Transverse colon (tissue), 4 donors: ENCODE results near the gene GSDMA. TPM values are rescaled to one million over a fixed set of nuclear protein-coding genes. Genes with fewer than 3 reads are reported as not detected.
A peak's percentile ranks its signal among the peaks of the same experiment; 100 is the strongest.

Experiments
- DNase-seq: peaks from one replicate; pipeline ENCODE4 v3.0.0-alpha.2; 2019
- H3K27ac ChIP-seq, 4 donors: fragments of 200-600 bp; sonication (generic); 2 replicates each; pipeline ENCODE4 v1.5.1; 2016 to 2018; ENCODE audit warnings: inconsistent platforms in 4 of 4
- H3K27me3 ChIP-seq: fragments of 200-600 bp; sonication (generic); 2 replicates; pipeline ENCODE4 v1.5.1; 2017; ENCODE audit warnings: inconsistent platforms
- H3K36me3 ChIP-seq, 4 donors: fragments of 200-600 bp; sonication (generic); 2 replicates each; pipeline ENCODE4 v1.5.1; 2017 to 2019; ENCODE audit warnings: inconsistent platforms in 4 of 4
- H3K4me1 ChIP-seq, 4 donors: fragments of 200-600 bp; sonication (generic); 2 replicates each; pipeline ENCODE4 v1.5.1; 2017 to 2020; ENCODE audit warnings: inconsistent platforms in 4 of 4
- H3K4me3 ChIP-seq, 4 donors: fragments of 200-600 bp; sonication (generic); 1 replicate in 1 of 4; 2 replicates in 3 of 4; pipeline versions ENCODE4 v1.5.1 to v1.6.1; 2017 to 2019; ENCODE audit warnings: inconsistent platforms in 4 of 4
- H3K9me3 ChIP-seq, 2 donors: fragments of 200-600 bp; sonication (generic); 2 replicates each; pipeline ENCODE4 v1.5.1; 2017 to 2019; ENCODE audit warnings: inconsistent platforms in 2 of 2
- EP300 ChIP-seq: sonication (generic); formaldehyde crosslinking; IDR thresholded peaks from one replicate; pipeline ENCODE4 v1.6.1; 2017; ENCODE audit warnings: antibody characterized with exemption, low read depth
- POLR2A ChIP-seq: fragments of 450-650 bp; IDR thresholded peaks from one replicate; pipeline ENCODE4 v1.6.1; 2016; ENCODE audit warnings: antibody characterized with exemption, mild to moderate bottlenecking, moderate library complexity
- POLR2AphosphoS5 ChIP-seq, 3 donors: sonication (generic); formaldehyde crosslinking; IDR thresholded peaks; one replicate each; pipeline ENCODE4 v1.6.1; 2016; ENCODE audit warnings: antibody characterized with exemption in 3 of 3
- WGBS, 2 donors: methylation state at CpG; one replicate each; pipeline ENCODE4 v1.1.5; 2018; ENCODE audit warnings: low coverage in 1 of 2; 5-methylcytosine and 5-hydroxymethylcytosine counted together
- in situ Hi-C, 4 donors: fragments of 200-750 bp; cut with MboI; loops; one replicate each; pipeline versions ENCODE4 v1.15.0 to v1.15.1; 2017; ENCODE audit warnings: low sequenced_read_pairs in 3 of 4, low pct_ligation_motif_present in 1 of 4, low pct_unique_long_range_greater_than_20kb in 1 of 4
- intact Hi-C: fragments of 100-400 bp; cut with DNase I; formaldehyde crosslinking; loops from one replicate; pipeline ENCODE4 v1.15.1; 2023; ENCODE audit warnings: low total_unique reads
- total RNA-seq, 4 donors: library from RNA; depleted of rRNA; stranded (reverse); fragments of >200 nt; gene quantifications; one replicate each; pipeline ENCODE4 v1.1.0, GENCODE V29; 2016
- TF ChIP-seq, protein P1 (sequence below), 5 experiments: fragments of 200-600 bp in 3 of 5; fragments of 450-650 bp in 2 of 5; sonication (generic) in 3 of 5; IDR thresholded peaks; 1 replicate in 2 of 5; 2 replicates in 3 of 5; pipeline ENCODE4 v1.5.1; 2016 to 2017; ENCODE audit warnings: antibody characterized with exemption in 5 of 5, inconsistent platforms in 3 of 5, mild to moderate bottlenecking in 2 of 5, moderate library complexity in 1 of 5

GSDMA gene
- total RNA-seq, 4 donors from 2014 or later, result 3.7 TPM; not detected in 3

DNA sequence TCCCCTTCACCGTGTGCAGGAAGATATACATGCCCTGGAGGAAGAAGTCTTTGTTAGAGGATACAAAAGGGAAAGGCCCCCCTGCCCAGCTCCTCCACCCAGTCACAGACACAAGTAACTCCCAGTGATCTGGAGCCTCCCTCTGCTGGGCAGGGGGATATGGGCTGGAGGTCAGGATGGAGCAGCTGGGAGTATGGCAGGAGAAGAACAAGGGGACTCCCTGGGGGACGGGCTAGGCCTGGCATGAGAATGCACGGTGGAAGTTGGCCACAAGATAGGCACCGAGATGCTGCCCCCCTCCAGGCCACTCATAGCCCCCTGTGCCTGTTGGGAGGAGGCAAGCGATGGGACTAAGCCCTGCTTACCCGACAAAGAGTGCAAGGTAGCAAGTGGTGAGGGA is 39.6 kb upstream of the GSDMA start:
- intact Hi-C loops, result no loop called here
- H3K9me3 ChIP-seq, result no peaks in the 10 kb centered on the region
- H3K4me3 ChIP-seq, result no peak overlapping the region
- in situ Hi-C loops, result no loop called here
- no peaks in the 10 kb centered on the region for H3K27me3 ChIP-seq
- peaks cover 0 to 20% (median 6%) of the 10 kb centered on the region in 4 donors for H3K36me3 ChIP-seq
- TF ChIP-seq, protein P1, sequence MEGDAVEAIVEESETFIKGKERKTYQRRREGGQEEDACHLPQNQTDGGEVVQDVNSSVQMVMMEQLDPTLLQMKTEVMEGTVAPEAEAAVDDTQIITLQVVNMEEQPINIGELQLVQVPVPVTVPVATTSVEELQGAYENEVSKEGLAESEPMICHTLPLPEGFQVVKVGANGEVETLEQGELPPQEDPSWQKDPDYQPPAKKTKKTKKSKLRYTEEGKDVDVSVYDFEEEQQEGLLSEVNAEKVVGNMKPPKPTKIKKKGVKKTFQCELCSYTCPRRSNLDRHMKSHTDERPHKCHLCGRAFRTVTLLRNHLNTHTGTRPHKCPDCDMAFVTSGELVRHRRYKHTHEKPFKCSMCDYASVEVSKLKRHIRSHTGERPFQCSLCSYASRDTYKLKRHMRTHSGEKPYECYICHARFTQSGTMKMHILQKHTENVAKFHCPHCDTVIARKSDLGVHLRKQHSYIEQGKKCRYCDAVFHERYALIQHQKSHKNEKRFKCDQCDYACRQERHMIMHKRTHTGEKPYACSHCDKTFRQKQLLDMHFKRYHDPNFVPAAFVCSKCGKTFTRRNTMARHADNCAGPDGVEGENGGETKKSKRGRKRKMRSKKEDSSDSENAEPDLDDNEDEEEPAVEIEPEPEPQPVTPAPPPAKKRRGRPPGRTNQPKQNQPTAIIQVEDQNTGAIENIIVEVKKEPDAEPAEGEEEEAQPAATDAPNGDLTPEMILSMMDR (IDR thresholded peaks at IDR 0.05), result no peak
- TF ChIP-seq POLR2A (no peak), EP300 (no peak), POLR2AphosphoS5 (IDR thresholded peaks at IDR 0.05) (no peak)
- H3K4me1 ChIP-seq, result peaks cover 13 to 29% (median 18%) of the 10 kb centered on the region in 4 donors
- WGBS, 2 donors, result 94 to 100% methylated on average over 3 to 6 of the region's 6 CpGs
- H3K27ac ChIP-seq, result no peak overlapping the region
- DNase-seq, result no peak

DNA sequence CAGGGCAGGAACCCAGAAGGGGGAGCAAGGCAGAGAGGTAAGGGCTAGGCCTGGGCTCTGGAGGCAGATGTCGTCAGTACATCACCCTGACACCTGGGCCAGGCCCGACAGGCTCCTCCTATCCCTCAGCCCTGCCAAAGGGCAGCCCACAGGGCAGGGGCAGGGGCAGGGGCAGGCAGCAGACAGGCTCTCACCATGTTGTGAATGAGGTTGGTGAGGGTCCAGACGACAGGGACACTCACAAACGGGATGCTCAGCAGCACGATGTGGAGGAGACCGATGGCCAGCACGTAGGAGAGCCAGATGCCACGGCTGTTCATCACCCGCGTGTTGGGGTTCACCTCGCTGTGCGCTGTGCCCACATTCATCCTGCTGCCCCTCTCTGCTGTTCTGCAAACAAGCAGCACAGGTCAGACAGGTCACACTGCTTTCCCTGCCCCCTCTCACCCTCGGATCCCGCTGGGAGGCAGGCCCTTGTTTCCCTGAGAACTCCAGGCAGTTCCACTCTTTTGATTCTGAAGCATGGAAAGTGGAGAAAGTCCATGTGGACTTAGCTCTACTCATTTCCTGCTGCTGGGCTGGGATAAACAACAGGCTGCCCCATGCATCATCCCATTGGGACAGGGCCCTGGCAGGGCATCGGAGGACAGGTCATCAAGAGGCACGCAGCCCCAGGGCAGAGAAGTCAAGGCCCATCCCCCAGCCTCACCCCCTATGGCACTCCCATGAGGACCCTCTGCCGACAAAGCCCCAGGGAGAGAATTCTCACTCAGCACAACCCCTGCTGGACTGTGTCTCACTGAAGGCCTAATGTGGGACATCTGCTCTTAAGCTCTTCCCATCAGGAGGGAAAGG is 38.7 kb upstream of the GSDMA start:
- WGBS, 2 donors, result 77% methylated on average over 17 of the region's 17 CpGs; no CpG with 5 or more reads in 1 of the 2 donors
- H3K4me1 ChIP-seq, result peaks cover 20 to 35% (median 26%) of the 10 kb centered on the region in 4 donors
- TF ChIP-seq POLR2AphosphoS5 (IDR thresholded peaks at IDR 0.05) (no peak), EP300 (no peak), POLR2A (no peak)
- TF ChIP-seq, protein P1 (IDR thresholded peaks at IDR 0.05), result no peak
- no peak for DNase-seq
- no peak overlapping the region for H3K4me3 ChIP-seq
- no peaks in the 10 kb centered on the region for H3K27me3 ChIP-seq
- in situ Hi-C loops, result no loop called here
- H3K36me3 ChIP-seq, result peaks cover 0 to 20% (median 6%) of the 10 kb centered on the region in 4 donors
- intact Hi-C loops, result no loop called here
- H3K27ac ChIP-seq, result no peak overlapping the region
- no peaks in the 10 kb centered on the region for H3K9me3 ChIP-seq

DNA sequence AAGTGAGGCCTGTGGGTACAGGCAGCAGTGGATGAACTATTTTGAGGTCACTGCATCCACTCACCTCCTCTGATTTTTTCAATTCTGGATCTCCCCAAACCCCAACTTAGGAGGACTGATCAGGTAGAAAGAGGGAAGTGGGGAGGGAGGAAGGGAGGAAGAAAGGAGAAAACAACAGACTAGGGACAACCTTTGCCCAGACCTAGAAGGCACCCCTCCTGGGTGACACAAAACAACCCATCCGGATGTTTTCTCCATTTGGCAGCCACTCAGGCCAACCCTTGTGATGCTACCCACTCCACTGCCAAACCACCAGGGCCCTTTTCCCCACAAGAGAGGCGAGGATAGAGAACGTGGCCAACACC is 38.1 kb upstream of the GSDMA start:
- Histone ChIP-seq H3K9me3 (no peaks in the 10 kb centered on the region), H3K4me3 (no peak overlapping the region), H3K27me3 (no peaks in the 10 kb centered on the region), H3K27ac (no peak overlapping the region), H3K4me1 (peaks cover 20 to 35% (median 28%) of the 10 kb centered on the region in 4 donors), H3K36me3 (peaks cover 0 to 20% (median 6%) of the 10 kb centered on the region in 4 donors)
- intact Hi-C loops (no loop called here), in situ Hi-C loops (no loop called here)
- WGBS, 2 donors, result 62% methylated on average over 3 of the region's 3 CpGs; no CpG with 5 or more reads in 1 of the 2 donors
- TF ChIP-seq POLR2A (no peak), EP300 (no peak), POLR2AphosphoS5 (IDR thresholded peaks at IDR 0.05) (no peak)
- TF ChIP-seq, protein P1 (IDR thresholded peaks at IDR 0.05), result no peak
- DNase-seq, result no peak

DNA sequence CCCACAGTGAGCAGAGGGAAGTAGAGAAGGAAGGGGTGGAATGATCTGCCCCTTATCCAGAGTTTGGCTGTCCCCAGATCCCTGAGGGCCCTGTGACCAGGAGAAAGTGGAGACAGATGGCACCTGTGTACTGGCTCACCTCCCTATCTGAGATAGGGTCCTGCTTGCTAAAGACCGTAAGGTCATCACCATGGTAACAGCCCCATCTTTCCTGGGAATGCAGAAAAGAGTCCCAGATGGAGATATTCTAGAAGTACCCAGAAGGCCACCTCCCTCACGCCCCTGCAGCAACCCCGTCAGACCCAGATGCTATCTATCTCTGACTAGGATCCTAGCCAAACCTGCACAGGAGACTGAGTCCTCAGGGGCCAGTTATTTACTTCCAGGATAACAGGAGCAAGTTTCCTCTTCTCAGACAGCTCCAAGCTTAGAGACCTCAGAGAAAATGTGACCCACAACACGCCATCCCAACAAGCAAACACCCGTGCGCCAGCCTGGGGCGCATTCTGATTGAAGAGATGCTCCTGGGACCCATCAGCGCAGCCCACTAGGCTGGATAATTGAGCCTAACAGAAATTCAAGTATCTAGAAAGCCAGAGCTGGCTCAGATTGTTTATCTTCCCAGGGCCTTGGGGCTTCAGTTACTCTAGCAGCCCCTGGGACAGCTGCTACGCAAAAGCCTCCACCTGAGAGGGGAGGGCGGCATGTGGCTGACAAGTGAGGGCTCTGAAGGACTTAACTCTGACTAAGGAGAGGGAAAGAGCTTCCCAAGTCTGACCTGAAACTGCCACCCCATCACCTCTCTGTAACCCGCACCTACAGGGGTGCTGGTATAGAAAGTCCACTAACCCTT is 37.3 kb upstream of the GSDMA start:
- H3K9me3 ChIP-seq, result no peaks in the 10 kb centered on the region
- intact Hi-C loops, result no loop called here
- H3K36me3 ChIP-seq, result peaks cover 0 to 20% (median 6%) of the 10 kb centered on the region in 4 donors
- in situ Hi-C loops, result no loop called here
- H3K4me1 ChIP-seq, result peaks cover 20 to 35% (median 28%) of the 10 kb centered on the region in 4 donors
- peak overlapping the region; percentile 87 to 96 (median 90) for H3K27ac ChIP-seq
- no peak for DNase-seq
- TF ChIP-seq POLR2AphosphoS5 (IDR thresholded peaks at IDR 0.05) (no peak), EP300 (no peak), POLR2A (no peak)
- TF ChIP-seq, protein P1 (IDR thresholded peaks at IDR 0.05), result no peak
- H3K27me3 ChIP-seq, result no peaks in the 10 kb centered on the region
- H3K4me3 ChIP-seq, result peak overlapping the region in 2 of 4 donors; percentile 76 to 79
- WGBS, 2 donors, result 92% methylated on average over 11 of the region's 11 CpGs; no CpG with 5 or more reads in 1 of the 2 donors
